HS-5 (cell line): ENCODE data around the gene SLC5A9.
"Not testable (repeated sequence)": the region's sequence is repeated elsewhere in the genome, so short reads cannot be mapped to it uniquely, and the experiment has no call there.

Experiments
- DNase-seq: peaks from one replicate; pipeline ENCODE4 v3.0.0-alpha.2; 2012; ENCODE audit warnings: low read depth

Gene SLC5A9

DNA sequence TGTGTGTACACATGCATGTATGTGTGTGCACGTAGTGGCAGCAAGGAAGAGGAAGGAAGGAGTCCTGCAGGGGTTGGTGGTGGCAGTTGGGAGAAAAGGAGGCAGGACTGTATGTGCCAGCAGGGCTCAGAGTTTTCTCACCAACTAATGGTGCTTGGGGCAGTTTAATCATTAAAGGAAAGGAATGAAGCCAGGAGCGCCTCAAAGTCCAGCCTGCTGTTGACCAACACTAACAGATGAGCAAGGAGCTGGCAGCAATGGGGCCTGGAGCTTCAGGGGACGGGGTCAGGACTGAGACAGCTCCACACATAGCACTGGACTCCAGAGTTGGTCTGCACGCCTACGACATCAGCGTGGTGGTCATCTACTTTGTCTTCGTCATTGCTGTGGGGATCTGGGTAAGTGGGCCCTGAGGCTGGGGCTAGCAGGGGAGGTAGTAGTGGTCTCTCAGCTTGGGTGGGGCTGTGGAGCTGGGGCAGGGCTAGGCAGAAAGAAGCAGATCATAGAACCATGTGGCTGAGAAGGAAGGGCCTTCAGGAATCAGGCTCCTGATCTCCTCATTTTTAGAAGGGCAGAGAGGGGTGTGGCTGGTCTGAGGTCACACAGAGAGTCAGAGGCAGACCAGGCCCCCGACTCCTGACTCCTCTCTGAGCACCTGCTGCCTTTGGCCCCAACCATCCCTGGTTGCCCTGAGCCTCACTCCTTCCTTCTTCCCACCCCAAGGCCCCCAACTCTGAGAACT is at the start of gene SLC5A9:
SLC5A9 (plus strand) TSS at position 216 of the 742 bp plus-strand sequence; CDS start at position 237, 21 bp downstream.
- DNase-seq = no peak

DNA sequence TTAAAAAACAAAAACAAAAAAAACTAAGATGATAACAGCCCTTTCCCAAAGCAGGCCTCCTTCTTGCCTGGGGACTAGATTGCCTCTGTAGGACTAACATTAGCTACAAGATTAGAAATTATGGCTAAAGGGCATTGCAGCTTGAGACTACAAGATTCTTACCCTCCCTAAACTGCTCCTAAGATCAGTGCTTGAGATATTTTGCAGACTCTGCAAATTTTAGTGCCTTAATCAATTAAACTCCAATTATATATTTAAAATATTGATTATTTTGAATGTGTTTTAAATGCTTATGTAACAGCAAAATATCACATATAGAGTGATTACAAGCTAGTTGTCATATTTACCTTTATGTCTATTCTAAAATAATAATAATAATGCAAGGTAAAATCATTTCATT is 47.4 kb upstream of the SLC5A9 start:
- DNase-seq = no peak

GRCh38 chr1:48177257-48177656 is 45.3 kb upstream of the SLC5A9 start:
- DNase-seq = no peak

DNA sequence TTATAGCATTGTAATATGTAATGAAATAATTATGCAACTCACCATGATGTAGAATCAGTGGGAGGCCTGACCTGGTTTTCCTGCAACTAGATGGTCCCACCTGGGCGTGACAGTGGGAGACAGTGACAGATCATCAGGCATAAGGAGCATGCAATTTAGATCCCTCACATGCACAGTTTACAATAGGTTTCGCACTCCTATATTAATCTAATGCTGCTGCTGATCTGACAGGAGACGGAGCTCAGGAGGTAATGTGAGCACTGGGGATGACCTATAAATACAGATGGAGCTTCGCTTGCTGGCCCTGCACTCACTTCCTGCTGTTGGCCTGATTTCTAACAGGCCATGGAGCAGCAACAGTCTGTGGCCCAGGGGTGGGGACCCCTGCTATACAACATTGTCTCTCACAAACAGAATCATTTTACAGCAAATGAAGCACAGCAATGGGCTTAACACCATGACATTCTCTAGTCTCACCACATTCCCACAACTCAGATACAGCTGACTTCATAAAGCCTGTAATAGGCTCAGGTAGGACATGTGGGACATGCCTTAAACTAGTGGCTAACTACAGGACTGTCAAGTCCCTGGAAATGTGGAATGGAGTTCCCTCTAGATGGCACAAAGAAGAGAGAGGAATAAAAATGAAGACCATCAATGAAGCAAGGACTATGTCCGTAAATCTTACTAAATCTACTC is 40.7 kb upstream of the SLC5A9 start:
- no peak for DNase-seq

DNA sequence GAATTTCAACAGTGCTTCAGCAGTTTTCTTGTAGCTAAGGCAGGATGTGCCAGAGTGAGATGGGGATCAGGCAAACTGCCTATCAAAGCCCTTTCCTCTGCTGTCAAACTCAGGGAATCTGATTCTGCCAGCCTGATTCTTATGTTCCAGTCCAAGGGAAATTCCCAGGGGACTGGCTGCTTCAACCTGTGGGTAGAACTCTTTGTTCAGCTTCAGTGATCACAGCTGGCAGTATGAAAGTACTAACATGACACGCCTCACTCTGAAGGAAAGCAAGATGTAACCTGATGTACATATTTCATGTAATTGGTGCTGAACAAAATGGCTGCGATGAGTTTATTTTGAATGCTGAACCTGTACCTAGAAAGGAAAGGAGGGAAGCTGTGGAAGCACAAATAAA is 40.1 kb upstream of the SLC5A9 start:
- no peak for DNase-seq

- no peak for DNase-seq
Observed at GRCh38 chr1:48186306-48186839, 36.1 kb upstream of the SLC5A9 start.

DNA sequence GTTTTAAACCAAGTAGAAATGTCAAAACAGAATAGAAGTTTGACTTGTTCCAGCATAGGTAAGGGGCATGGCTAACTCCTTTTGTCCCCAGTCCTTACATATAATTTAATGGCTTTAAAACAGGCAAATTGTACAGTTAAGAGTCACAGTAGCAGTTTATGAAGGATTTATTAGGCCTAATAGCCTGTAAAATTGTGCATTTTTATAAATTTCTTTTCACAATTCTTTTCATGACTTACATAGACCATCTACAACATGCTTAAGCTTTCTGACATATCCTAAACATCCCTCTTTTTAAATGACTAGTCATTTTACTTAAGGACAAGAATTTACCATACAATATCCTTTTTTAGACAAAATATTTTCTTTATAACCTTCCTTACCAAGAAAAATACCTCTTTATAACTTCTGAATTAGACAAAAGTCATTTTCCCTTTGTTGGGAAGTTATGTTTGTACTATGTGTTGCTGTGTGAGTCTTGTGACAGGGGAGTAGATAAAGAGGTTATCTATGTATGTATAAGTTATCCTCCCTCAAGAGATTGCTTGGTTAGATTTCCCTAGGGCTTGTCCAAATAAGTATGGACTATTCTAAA is 34.5 kb upstream of the SLC5A9 start:
- no peak for DNase-seq

- DNase-seq = no peak
Observed at GRCh38 chr1:48190881-48191280, 31.6 kb upstream of the SLC5A9 start.

DNA sequence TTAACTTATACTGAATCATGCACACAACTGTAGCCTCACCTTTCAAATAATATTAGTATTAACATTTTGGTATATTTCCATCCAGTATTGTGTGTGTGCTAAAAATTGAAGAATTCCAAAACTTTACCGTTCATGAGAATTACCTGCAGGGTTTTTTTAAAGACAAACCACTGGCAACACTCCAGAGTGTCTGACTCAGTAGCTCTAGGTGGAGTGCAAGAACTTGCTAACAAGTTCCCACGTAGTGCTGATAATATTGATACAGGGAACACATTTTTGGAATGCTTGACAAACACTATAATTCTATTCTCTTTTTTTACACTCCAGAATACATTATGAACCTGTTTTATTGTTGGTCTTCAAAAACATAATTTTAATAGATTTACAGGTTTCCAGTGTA is 27.7 kb upstream of the SLC5A9 start:
- no peak for DNase-seq

DNA sequence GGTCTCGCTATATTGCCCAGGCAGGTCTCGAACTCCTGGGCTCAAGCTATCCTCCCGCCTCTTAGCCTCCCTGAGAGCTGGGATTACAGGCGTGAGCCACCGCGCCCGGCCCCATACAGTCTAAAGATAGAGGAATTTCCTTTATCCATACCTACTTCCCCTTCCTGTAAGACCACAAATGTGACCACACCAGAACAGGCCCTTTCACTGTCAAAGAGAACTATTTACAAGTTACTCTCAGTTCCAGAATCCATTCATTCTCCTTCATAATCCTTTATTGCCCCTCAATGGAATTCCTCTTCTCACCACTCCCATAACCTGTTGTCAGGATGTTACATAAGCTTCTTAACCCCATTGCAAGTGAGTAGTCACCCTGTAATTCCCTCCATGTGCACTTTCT is 26.3 kb upstream of the SLC5A9 start:
- DNase-seq = no peak

GRCh38 chr1:48198970-48199369 is 23.5 kb upstream of the SLC5A9 start:
- DNase-seq = no peak

DNA sequence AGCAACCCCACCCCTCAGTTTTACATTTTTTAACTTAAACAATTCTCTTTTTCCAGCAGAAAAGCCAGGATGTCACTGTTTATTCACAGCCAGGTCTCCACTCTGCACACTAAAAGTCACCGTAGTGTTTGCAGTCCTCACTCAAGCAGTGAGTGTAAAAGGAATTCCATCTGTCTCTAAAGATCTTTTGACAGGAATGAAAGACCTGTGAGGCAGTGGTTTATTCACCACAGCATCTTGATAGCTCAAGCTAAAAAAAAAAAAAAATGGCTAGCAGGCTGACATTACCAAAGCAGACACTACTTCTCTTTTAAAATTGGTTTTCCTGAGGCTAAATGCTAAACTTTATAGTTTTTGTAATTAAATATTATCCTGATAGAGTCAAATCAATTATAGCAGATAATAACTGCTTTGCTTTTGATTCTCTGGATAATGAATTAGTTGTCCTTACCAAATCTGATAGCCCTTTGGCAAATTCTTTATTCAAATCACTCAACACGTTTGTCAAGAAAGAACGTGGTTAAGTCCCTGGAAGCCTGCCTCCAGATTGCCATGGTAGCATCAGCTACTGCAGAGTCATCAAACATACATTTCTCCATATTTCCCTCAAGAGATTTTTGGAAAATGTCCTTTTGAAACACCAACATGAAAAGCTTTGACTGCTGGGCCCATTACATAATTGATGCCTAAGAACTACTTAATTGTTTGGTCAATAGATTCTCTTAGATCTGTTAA is 22.2 kb upstream of the SLC5A9 start:
- DNase-seq = no peak

- peak; percentile 18 for DNase-seq
Observed at GRCh38 chr1:48202030-48202752, 20.3 kb upstream of the SLC5A9 start.

DNA sequence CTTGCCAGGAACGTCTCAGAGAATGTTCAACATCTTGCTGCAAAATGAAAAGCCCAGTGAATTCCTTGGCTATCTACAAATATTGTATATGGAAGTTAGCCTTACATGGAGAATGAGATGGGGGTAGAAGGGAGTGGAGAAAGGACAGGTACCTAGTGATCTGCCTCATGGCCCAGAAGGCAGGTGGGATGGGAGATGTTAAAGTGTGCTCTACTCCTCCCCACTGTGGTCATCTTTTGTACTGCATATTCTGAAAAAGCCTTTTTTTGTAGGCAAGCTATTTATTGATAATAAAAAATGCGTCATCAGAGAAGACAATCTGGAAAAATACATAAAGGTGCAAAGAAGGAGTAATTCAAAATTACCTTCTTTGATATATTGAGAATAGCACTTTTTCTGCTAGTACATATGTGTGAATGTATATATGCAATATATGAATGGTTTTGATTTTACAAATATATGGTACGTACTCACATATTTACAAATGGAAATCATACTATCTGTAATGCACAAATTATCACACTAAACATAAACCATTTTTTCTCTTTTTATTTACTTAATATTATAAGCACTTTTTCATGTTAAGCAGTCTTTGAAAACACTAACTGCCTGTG is 19.1 kb upstream of the SLC5A9 start:
- no peak for DNase-seq

DNA sequence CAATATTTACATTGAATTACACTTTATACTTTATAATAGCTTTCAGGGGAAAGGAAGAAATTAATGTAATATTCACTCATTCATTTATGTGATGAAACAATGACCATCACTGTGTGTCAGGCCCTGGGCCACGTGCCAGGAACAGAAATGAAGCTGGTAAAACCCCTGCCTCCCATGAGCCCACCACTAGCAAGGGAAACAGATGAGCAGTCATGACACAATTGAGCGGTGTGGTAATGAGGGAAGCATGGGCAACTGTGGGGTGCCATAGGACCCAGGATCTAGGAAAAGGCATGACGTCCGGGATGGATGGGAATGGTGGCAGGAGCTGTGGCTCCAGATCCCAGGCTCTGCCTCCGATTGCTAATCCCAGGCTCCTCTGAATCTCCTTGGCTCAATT is 17.0 kb upstream of the SLC5A9 start:
- DNase-seq = no peak

GRCh38 chr1:48206371-48206770 is 16.1 kb upstream of the SLC5A9 start:
- no peak for DNase-seq

DNA sequence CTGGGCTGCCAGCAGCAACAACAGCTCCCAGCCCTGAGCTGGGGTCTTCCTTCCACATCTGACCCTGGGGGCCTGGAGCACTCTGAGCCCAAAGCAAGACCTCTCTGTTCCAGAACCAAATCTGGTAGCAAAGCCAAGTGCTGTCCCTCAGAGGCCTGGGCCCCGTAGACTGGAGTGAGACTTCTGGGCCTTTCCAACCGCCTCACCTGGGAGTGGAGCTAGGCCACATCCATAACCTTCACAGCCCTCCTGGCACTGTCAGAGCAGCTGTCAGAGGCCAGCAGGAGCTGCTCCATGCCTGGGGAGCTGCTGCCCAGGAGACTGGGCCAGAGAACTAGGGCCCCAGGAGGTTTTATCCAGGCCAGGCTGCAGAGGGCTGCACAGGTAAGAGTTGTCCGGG is 15.4 kb upstream of the SLC5A9 start:
- no peak for DNase-seq

- DNase-seq = no peak
Observed at GRCh38 chr1:48207536-48208075, 14.9 kb upstream of the SLC5A9 start.

DNA sequence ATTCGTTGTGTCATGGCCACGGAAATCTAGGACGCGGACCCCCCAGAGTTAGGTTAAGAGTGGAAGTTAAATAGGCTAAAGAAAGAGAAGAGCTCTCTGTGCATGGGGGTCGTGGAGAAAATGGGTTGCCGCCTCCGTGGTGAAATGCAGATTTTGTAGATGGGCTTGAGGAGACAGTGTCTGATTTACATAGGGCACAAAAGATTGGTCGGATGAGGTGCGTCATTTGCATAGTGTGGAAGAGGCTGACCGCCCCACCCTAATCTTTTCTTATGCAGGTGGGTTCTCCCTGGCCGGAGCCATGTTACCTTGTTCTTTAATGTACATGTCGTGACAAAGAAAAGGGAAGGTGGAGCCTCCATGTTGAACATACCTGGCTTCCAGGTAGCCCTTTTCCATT is 14.3 kb upstream of the SLC5A9 start:
- no peak for DNase-seq

GRCh38 chr1:48208652-48209051 is 13.9 kb upstream of the SLC5A9 start:
- DNase-seq = no peak

GRCh38 chr1:48213462-48213861 is 9.1 kb upstream of the SLC5A9 start:
- not testable (repeated sequence) for DNase-seq
